Naive thymus-derived CD4-positive, alpha-beta T cell (primary cell): ENCODE measurements around the gene KDM6A. TPM values are rescaled to one million over a fixed set of nuclear protein-coding genes. Genes with fewer than 3 reads are reported as not detected.
A peak's percentile ranks its signal among the peaks of the same experiment; 100 is the strongest.
"Not testable (repeated sequence)": the region's sequence is repeated elsewhere in the genome, so short reads cannot be mapped to it uniquely, and the experiment has no call there.

Source experiments
- ATAC-seq: fragments of 150-1000 bp; cut with Tn5 transposase; 2 replicates; pipeline ENCODE4 v1.10.0; 2021; ENCODE audit warnings: mild to moderate bottlenecking, moderate library complexity
- CTCF ChIA-PET: fragments of 350-600 bp; sonication (Branson Sonifier 250); formaldehyde crosslinking; loops from one replicate; lab custom pipeline; 2021; ENCODE audit warnings: antibody characterized with exemption; lab: Charles Lee
- POLR2A ChIA-PET: fragments of 350-600 bp; sonication (Branson Sonifier 250); formaldehyde crosslinking; loops from one replicate; lab custom pipeline; 2021; ENCODE audit warnings: antibody characterized with exemption, inconsistent platforms; lab: Charles Lee
- DNase-seq, 9 donors: peaks; one replicate each; pipeline versions ENCODE4 v3.0.0 to v3.0.0-alpha.2; 2020 to 2022; ENCODE audit warnings: mixed read lengths in 1 of 9
- H3K27ac ChIP-seq: one replicate; pipeline ENCODE4 v1.7.0; 2013; ENCODE audit warnings: mild to moderate bottlenecking, low read depth, low read length, moderate library complexity
- H3K27me3 ChIP-seq, 2 donors: one replicate each; pipeline ENCODE4 v1.7.0; 2013; ENCODE audit warnings: low read length in 2 of 2, mild to moderate bottlenecking in 2 of 2, moderate library complexity in 2 of 2; ENCODE audit not compliant: control insufficient read depth in 2 of 2, insufficient read depth in 2 of 2
- H3K36me3 ChIP-seq, 3 experiments: 1 replicate in 2 of 3; 2 replicates in 1 of 3; pipeline ENCODE4 v1.7.0; 2013; ENCODE audit warnings: low read length in 3 of 3, mild to moderate bottlenecking in 3 of 3, moderate library complexity in 1 of 3; ENCODE audit not compliant: insufficient read depth in 3 of 3, control insufficient read depth in 2 of 3
- H3K4me1 ChIP-seq, 2 donors: one replicate each; pipeline ENCODE4 v1.7.0; 2013; ENCODE audit warnings: low read length in 2 of 2, mild to moderate bottlenecking in 2 of 2, moderate library complexity in 1 of 2; ENCODE audit not compliant: control insufficient read depth in 2 of 2, insufficient read depth in 2 of 2
- H3K4me3 ChIP-seq: 2 replicates; pipeline ENCODE4 v1.7.0; 2013; ENCODE audit warnings: mild to moderate bottlenecking, low read length
- H3K9me3 ChIP-seq, 3 experiments: 1 replicate in 2 of 3; 2 replicates in 1 of 3; pipeline ENCODE4 v1.7.0; 2013; ENCODE audit warnings: low read length in 3 of 3; ENCODE audit not compliant: control insufficient read depth in 2 of 3
- H3K27ac Mint-ChIP-seq, 9 donors: one replicate each; pipeline ENCODE4 v1.8.0; 2020 to 2022; ENCODE audit warnings: mixed read lengths in 9 of 9, mild to moderate bottlenecking in 8 of 9, moderate library complexity in 5 of 9, inconsistent platforms in 2 of 9
- H3K27me3 Mint-ChIP-seq, 5 donors: one replicate each; pipeline ENCODE4 v1.8.0; 2021 to 2022; ENCODE audit warnings: mixed read lengths in 5 of 5, mild to moderate bottlenecking in 1 of 5
- H3K36me3 Mint-ChIP-seq, 5 donors: one replicate each; pipeline ENCODE4 v1.8.0; 2020 to 2022; ENCODE audit warnings: mixed read lengths in 5 of 5, mild to moderate bottlenecking in 3 of 5, inconsistent platforms in 1 of 5
- H3K4me1 Mint-ChIP-seq, 7 donors: one replicate each; pipeline ENCODE4 v1.8.0; 2020 to 2022; ENCODE audit warnings: mixed read lengths in 7 of 7, mild to moderate bottlenecking in 3 of 7, inconsistent platforms in 1 of 7
- H3K4me3 Mint-ChIP-seq, 10 donors: one replicate each; pipeline ENCODE4 v1.8.0; 2020 to 2022; ENCODE audit warnings: mild to moderate bottlenecking in 10 of 10, mixed read lengths in 10 of 10, moderate library complexity in 6 of 10, inconsistent platforms in 2 of 10
- H3K9me3 Mint-ChIP-seq, 11 donors: one replicate each; pipeline ENCODE4 v1.8.0; 2020 to 2022; ENCODE audit warnings: mixed read lengths in 11 of 11, mild to moderate bottlenecking in 4 of 11, inconsistent platforms in 1 of 11, moderate library complexity in 1 of 11
- intact Hi-C, 2 donors: fragments of 100-400 bp; cut with micrococcal nuclease; formaldehyde crosslinking; loops; one replicate each; pipeline ENCODE4 v1.15.1; 2023
- polyA plus RNA-seq, 2 donors: library from polyadenylated mRNA; unstranded; fragments of 300-500 nt; fragmentation: Illumina TruSeq; gene quantifications; one replicate each; pipeline ENCODE4 v1.2.3, GENCODE V29; 2021
- total RNA-seq, 6 experiments: library from RNA in 5 of 6; stranded (reverse) in 5 of 6; gene quantifications; 1 replicate in 5 of 6; 2 replicates in 1 of 6; pipeline ENCODE4 v1.2.3 and lab custom pipeline; 2021 to 2026

The KDM6A gene
- total and polyA plus RNA-seq, 7 experiments from 2014 or later, result 17.9 to 55.6 (median 46.9) TPM

- H3K4me3 Mint-ChIP-seq, result peak overlapping the region in 1 of 10 donors; percentile 19
- H3K4me1 ChIP-seq, H3K36me3 ChIP-seq, CTCF ChIA-PET, H3K4me3 ChIP-seq, DNase-seq, H3K27me3 ChIP-seq, H3K27me3 Mint-ChIP-seq, H3K27ac ChIP-seq, POLR2A ChIA-PET, ATAC-seq, H3K9me3 ChIP-seq: not testable (repeated sequence)
- H3K27ac Mint-ChIP-seq, result peak overlapping the region in 1 of 9 donors; percentile 28
- H3K36me3 Mint-ChIP-seq, result peaks cover 3 to 35% (median 12%) of the 10 kb centered on the region in 5 donors
- peaks cover 10 to 79% (median 35%) of the 10 kb centered on the region in 7 donors for H3K4me1 Mint-ChIP-seq
- H3K9me3 Mint-ChIP-seq, result peaks cover 0 to 44% (median 14%) of the 10 kb centered on the region in 11 donors
- intact Hi-C loops, result loop anchor here in 1 of 2 donors (1.0 kb wide), 1 partner anchor 8 kb away; no protein-coding TSS in a partner anchor
Observed at GRCh38 chrX:44890687-44891086, 17.7 kb downstream of the KDM6A start.

- Mint-ChIP-seq H3K27me3 (no peaks in the 10 kb centered on the region), H3K4me1 (peaks cover 10 to 76% (median 35%) of the 10 kb centered on the region in 7 donors), H3K4me3 (peak overlapping the region in 1 of 10 donors; percentile 19), H3K9me3 (peaks cover 0 to 51% (median 17%) of the 10 kb centered on the region in 11 donors), H3K36me3 (peaks cover 3 to 39% (median 14%) of the 10 kb centered on the region in 5 donors), H3K27ac (no peak overlapping the region)
- Histone ChIP-seq H3K27me3 (no peaks in the 10 kb centered on the region), H3K36me3 (no peaks in the 10 kb centered on the region), H3K4me1 (peaks cover 0 to 4% of the 10 kb centered on the region in 2 donors), H3K27ac (no peak overlapping the region), H3K4me3 (no peak overlapping the region), H3K9me3 (peaks cover 0 to 3% (median 0%) of the 10 kb centered on the region in 3 experiments)
- DNase-seq (no peak), ATAC-seq (no peak)
- intact Hi-C loops, result no loop called here
- CTCF ChIA-PET, result no interaction called here
- POLR2A ChIA-PET, result no interaction called here
Observed at GRCh38 chrX:44891642-44892041, 18.7 kb downstream of the KDM6A start.

GRCh38 chrX:44896876-44897186 is 23.8 kb downstream of the KDM6A start:
- no peak for ATAC-seq
- Mint-ChIP-seq H3K27me3 (no peaks in the 10 kb centered on the region), H3K27ac (peak overlapping the region in 1 of 9 donors; percentile 38), H3K4me3 (peak overlapping the region in 4 of 10 donors; percentile 7 to 73 (median 18)), H3K36me3 (peaks cover 6 to 46% (median 21%) of the 10 kb centered on the region in 5 donors), H3K4me1 (peaks cover 16 to 73% (median 30%) of the 10 kb centered on the region in 7 donors), H3K9me3 (peaks cover 0 to 59% (median 24%) of the 10 kb centered on the region in 11 donors)
- CTCF ChIA-PET, result interaction anchor here (0.7 kb wide), 2 partner anchors 26 to 46 kb away, joined by 4 read pairs; no protein-coding TSS in a partner anchor
- POLR2A ChIA-PET, result no interaction called here
- H3K4me3 ChIP-seq, result no peak overlapping the region
- H3K36me3 ChIP-seq, result no peaks in the 10 kb centered on the region
- H3K9me3 ChIP-seq, result peaks cover 0 to 7% (median 0%) of the 10 kb centered on the region in 3 experiments
- no peaks in the 10 kb centered on the region for H3K27me3 ChIP-seq
- DNase-seq, result no peak
- H3K27ac ChIP-seq, result no peak overlapping the region
- intact Hi-C loops, result no loop called here
- peaks cover 6 to 15% of the 10 kb centered on the region in 2 donors for H3K4me1 ChIP-seq

GRCh38 chrX:44897539-44897938 is 24.6 kb downstream of the KDM6A start:
- peaks cover 0 to 7% (median 0%) of the 10 kb centered on the region in 3 experiments for H3K9me3 ChIP-seq
- Mint-ChIP-seq H3K9me3 (peaks cover 0 to 62% (median 24%) of the 10 kb centered on the region in 11 donors), H3K4me3 (peak overlapping the region in 4 of 10 donors; percentile 29 to 73 (median 36)), H3K36me3 (peaks cover 6 to 43% (median 24%) of the 10 kb centered on the region in 5 donors), H3K4me1 (peaks cover 16 to 69% (median 28%) of the 10 kb centered on the region in 7 donors), H3K27ac (no peak overlapping the region), H3K27me3 (no peaks in the 10 kb centered on the region)
- H3K4me3 ChIP-seq, result no peak overlapping the region
- no peaks in the 10 kb centered on the region for H3K27me3 ChIP-seq
- peaks cover 6 to 15% of the 10 kb centered on the region in 2 donors for H3K4me1 ChIP-seq
- intact Hi-C loops, result no loop called here
- no peak overlapping the region for H3K27ac ChIP-seq
- no peak for DNase-seq
- no peak for ATAC-seq
- ChIA-PET POLR2A (no interaction called here), CTCF (interaction anchor here (0.7 kb wide), 1 partner anchor 25 kb away, joined by 4 read pairs; no protein-coding TSS in a partner anchor)
- H3K36me3 ChIP-seq, result no peaks in the 10 kb centered on the region

GRCh38 chrX:44898411-44899221 is 25.6 kb downstream of the KDM6A start:
- DNase-seq (peak in 1 of 9 donors; percentile 22), ATAC-seq (peak; percentile 47)
- intact Hi-C loops, result loop anchor here in 1 of 2 donors (1.0 kb wide), 1 partner anchor 8 kb away; no protein-coding TSS in a partner anchor
- H3K36me3 Mint-ChIP-seq, result peaks cover 7 to 47% (median 30%) of the 10 kb centered on the region in 5 donors
- POLR2A ChIA-PET, result interaction anchor here (0.9 kb wide), 1 partner anchor 14 kb away, joined by 3 read pairs; no protein-coding TSS in a partner anchor
- Histone ChIP-seq H3K27ac (no peak overlapping the region), H3K4me3 (no peak overlapping the region), H3K9me3 (peaks cover 0 to 7% (median 0%) of the 10 kb centered on the region in 3 experiments), H3K36me3 (no peaks in the 10 kb centered on the region), H3K27me3 (no peaks in the 10 kb centered on the region), H3K4me1 (peaks cover 6 to 14% of the 10 kb centered on the region in 2 donors)
- CTCF ChIA-PET, result no interaction called here
- H3K4me1 Mint-ChIP-seq, result peaks cover 21 to 69% (median 34%) of the 10 kb centered on the region in 7 donors
- peak overlapping the region in 8 of 9 donors; percentile 43 to 74 (median 68) for H3K27ac Mint-ChIP-seq
- H3K4me3 Mint-ChIP-seq, result peak overlapping the region; percentile 49 to 79 (median 70)
- H3K9me3 Mint-ChIP-seq, result peaks cover 0 to 65% (median 28%) of the 10 kb centered on the region in 11 donors
- H3K27me3 Mint-ChIP-seq, result no peaks in the 10 kb centered on the region

GRCh38 chrX:44899946-44900345 is 27.0 kb downstream of the KDM6A start:
- Mint-ChIP-seq H3K27ac (peak overlapping the region in 7 of 9 donors; percentile 20 to 83 (median 65)), H3K4me1 (peaks cover 30 to 74% (median 43%) of the 10 kb centered on the region in 7 donors), H3K27me3 (no peaks in the 10 kb centered on the region), H3K9me3 (peaks cover 0 to 70% (median 26%) of the 10 kb centered on the region in 11 donors), H3K4me3 (peak overlapping the region; percentile 4 to 79 (median 68)), H3K36me3 (peaks cover 7 to 49% (median 29%) of the 10 kb centered on the region in 5 donors)
- H3K4me1 ChIP-seq, result peaks cover 11% of the 10 kb centered on the region in 2 donors
- no peak overlapping the region for H3K27ac ChIP-seq
- ChIA-PET POLR2A (no interaction called here), CTCF (no interaction called here)
- no peaks in the 10 kb centered on the region for H3K27me3 ChIP-seq
- ATAC-seq (no peak), DNase-seq (no peak)
- H3K36me3 ChIP-seq, result no peaks in the 10 kb centered on the region
- H3K4me3 ChIP-seq, result no peak overlapping the region
- intact Hi-C loops, result no loop called here
- H3K9me3 ChIP-seq, result peaks cover 0 to 7% (median 0%) of the 10 kb centered on the region in 3 experiments
